ENCODE measurements around the gene STAP1.
"Not testable (repeated sequence)": the region's sequence is repeated elsewhere in the genome, so short reads cannot be mapped to it uniquely, and the experiment has no call there.

STAP1 gene

DNA sequence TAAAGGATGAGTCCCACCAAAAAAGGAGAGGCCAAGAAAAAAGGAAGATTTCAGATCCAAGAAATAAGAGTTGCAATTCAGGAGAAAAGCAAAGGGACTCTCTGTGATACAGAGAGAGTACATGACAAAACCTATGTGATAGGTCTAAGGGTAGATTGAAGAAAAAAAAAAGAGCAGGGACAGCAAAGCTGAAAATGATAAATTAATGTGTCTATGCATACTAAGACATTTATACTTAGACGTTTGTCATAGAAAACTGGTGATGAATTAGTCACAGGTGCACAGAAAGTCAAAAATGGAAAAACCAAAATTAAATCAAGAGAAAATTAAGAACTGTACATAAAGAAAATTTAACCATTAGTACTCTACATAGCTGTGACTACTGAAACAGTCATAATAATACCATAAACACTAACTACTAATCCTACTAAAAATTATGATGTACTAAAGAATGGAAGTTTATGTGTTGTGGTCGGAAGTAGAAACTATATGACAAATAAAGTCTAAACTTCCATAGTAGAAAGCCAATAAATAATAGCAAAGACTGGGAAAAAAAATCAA, 23.2 kb upstream of the STAP1 start:
- H3K9me3 ChIP-seq (ENCODE audit: control insufficient read depth, low read length): peaks cover 4% of the 10 kb centered on the region
- peaks cover 70% of the 10 kb centered on the region for H3K36me3 ChIP-seq (ENCODE audit: control insufficient read depth, insufficient read depth, low read length)
- H3K4me3 ChIP-seq (ENCODE audit: extremely low read depth, insufficient read depth, low read length, poor library complexity, severe bottlenecking): no peak overlapping the region
- no peaks in the 10 kb centered on the region for H3K4me1 ChIP-seq (ENCODE audit: control insufficient read depth, insufficient read depth, low read length, poor library complexity, severe bottlenecking)
- no peak overlapping the region for H3K27ac ChIP-seq (ENCODE audit: low read depth, low read length, severe bottlenecking)
- WGBS, 2 experiments (ENCODE audit: insufficient coverage in 2 of 2): no CpG with 5 or more reads among the region's 2 CpGs

- no peaks in the 10 kb centered on the region for H3K4me1 ChIP-seq (ENCODE audit: control insufficient read depth, insufficient read depth, low read length, poor library complexity, severe bottlenecking)
- WGBS, 2 experiments (ENCODE audit: insufficient coverage in 2 of 2): no CpG with 5 or more reads among the region's 1 CpG
- H3K9me3 ChIP-seq (ENCODE audit: control insufficient read depth, low read length): no peaks in the 10 kb centered on the region
- peaks cover 55% of the 10 kb centered on the region for H3K36me3 ChIP-seq (ENCODE audit: control insufficient read depth, insufficient read depth, low read length)
- no peak overlapping the region for H3K4me3 ChIP-seq (ENCODE audit: extremely low read depth, insufficient read depth, low read length, poor library complexity, severe bottlenecking)
- no peak overlapping the region for H3K27ac ChIP-seq (ENCODE audit: low read depth, low read length, severe bottlenecking)
These were observed 18.7 kb upstream of the STAP1 start for GRCh38 chr4:67539830-67540229.

DNA sequence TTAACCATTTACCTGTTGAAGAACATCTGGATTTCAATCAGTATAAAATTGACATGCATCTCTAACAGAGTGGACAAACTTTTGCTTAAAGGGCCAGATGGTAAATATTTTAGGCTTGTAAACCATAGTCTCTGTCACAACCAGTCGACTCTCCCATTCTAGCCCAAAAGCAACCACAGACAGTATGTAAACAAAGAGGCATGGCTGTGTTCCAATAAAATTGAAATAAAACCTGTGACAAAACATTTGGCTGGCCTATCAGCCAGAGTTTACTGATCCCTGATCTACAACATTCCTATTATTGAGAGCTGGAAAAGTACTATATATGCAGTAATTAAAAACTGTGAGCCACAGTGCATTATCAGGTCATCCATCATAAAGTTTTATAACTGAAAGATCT, 16.5 kb upstream of the STAP1 start:
- H3K36me3 ChIP-seq (ENCODE audit: control insufficient read depth, insufficient read depth, low read length): peaks cover 46% of the 10 kb centered on the region

DNA sequence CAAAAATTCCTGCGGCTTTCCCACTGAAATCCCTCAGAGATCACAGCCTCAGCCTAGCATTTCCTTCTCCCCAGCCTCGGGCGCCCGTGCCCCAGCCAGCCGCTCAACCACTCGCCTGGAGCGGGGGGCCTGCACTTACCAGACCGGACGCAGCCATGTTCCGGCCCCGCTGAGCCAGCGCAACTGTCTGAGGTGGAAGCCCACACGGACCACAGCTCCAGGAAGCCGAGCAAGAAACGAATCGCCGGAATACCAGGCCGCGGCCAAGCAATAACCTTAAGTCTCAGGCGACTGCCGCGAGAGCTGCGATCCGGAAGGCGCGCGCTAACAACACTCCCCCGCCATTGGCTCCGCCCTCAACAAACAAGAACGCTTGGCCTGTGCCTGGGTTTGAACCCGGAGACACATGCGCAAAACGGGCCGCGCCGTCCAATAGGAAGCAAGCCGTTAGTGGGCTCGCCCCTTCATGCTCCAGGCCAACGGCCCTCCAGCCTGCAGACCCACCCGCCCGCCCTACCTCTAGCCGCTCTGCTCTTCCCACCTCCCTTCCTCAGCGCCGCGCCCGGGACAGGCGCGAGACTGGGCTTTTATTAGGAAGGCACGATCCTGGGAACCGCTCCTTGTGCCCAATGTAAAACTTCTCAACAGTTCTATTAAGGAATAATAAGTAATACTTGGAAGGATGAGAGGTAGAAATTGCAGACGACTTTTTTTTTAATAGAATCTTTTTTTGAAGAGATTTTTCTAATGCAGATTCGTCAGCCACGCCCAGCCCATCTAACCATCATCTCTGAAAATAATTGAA, 13.1 kb upstream of the STAP1 start, which contains the start of gene CENPC:
Gene CENPC (minus strand): TSS at position 305 of the 805 bp plus-strand sequence. CDS start 148 bp downstream, at position 157.
- Histone ChIP-seq H3K27ac (ENCODE audit: low read depth, low read length, severe bottlenecking) (peak within 1 kb of the TSS; percentile 96), H3K4me1 (ENCODE audit: control insufficient read depth, insufficient read depth, low read length, poor library complexity, severe bottlenecking) (no peaks in the 10 kb centered on the region), H3K9me3 (ENCODE audit: control insufficient read depth, low read length) (no peaks in the 10 kb centered on the region), H3K36me3 (ENCODE audit: control insufficient read depth, insufficient read depth, low read length) (peaks cover 21% of the 10 kb centered on the region), H3K4me3 (ENCODE audit: extremely low read depth, insufficient read depth, low read length, poor library complexity, severe bottlenecking) (peak within 1 kb of the TSS; percentile 83)
- WGBS, 2 experiments (ENCODE audit: insufficient coverage in 2 of 2): 0 to 1% methylated on average over 30 to 36 of the region's 53 CpGs

More for the DNA sequence above, 16.5 kb upstream of the STAP1 start:
- Histone ChIP-seq H3K9me3 (ENCODE audit: control insufficient read depth, low read length) (no peaks in the 10 kb centered on the region), H3K27ac (ENCODE audit: low read depth, low read length, severe bottlenecking) (no peak overlapping the region), H3K4me1 (ENCODE audit: control insufficient read depth, insufficient read depth, low read length, poor library complexity, severe bottlenecking) (no peaks in the 10 kb centered on the region), H3K4me3 (ENCODE audit: extremely low read depth, insufficient read depth, low read length, poor library complexity, severe bottlenecking) (no peak overlapping the region)
- WGBS, 2 experiments (ENCODE audit: insufficient coverage in 2 of 2): no CpG with 5 or more reads among the region's 1 CpG

GRCh38 chr4:67546004-67546356, 12.5 kb upstream of the STAP1 start:
- no CpG with 5 or more reads among the region's 4 CpGs for WGBS, 2 experiments (ENCODE audit: insufficient coverage in 2 of 2)

GRCh38 chr4:67546971-67547370, 11.6 kb upstream of the STAP1 start:
- Histone ChIP-seq H3K4me1 (ENCODE audit: control insufficient read depth, insufficient read depth, low read length, poor library complexity, severe bottlenecking) (no peaks in the 10 kb centered on the region), H3K4me3 (ENCODE audit: extremely low read depth, insufficient read depth, low read length, poor library complexity, severe bottlenecking) (no peak overlapping the region), H3K9me3 (ENCODE audit: control insufficient read depth, low read length) (no peaks in the 10 kb centered on the region), H3K36me3 (ENCODE audit: control insufficient read depth, insufficient read depth, low read length) (peaks cover 13% of the 10 kb centered on the region), H3K27ac (ENCODE audit: low read depth, low read length, severe bottlenecking) (no peak overlapping the region)
- 100% methylated on average over 1 of the region's 4 CpGs; no CpG with 5 or more reads in 1 of the 2 experiments for WGBS, 2 experiments (ENCODE audit: insufficient coverage in 2 of 2)

More at GRCh38 chr4:67546004-67546356, 12.5 kb upstream of the STAP1 start:
- peaks cover 18% of the 10 kb centered on the region for H3K36me3 ChIP-seq (ENCODE audit: control insufficient read depth, insufficient read depth, low read length)
- no peak overlapping the region for H3K27ac ChIP-seq (ENCODE audit: low read depth, low read length, severe bottlenecking)
- peak overlapping the region; percentile 83 for H3K4me3 ChIP-seq (ENCODE audit: extremely low read depth, insufficient read depth, low read length, poor library complexity, severe bottlenecking)
- H3K9me3 ChIP-seq (ENCODE audit: control insufficient read depth, low read length): no peaks in the 10 kb centered on the region
- no peaks in the 10 kb centered on the region for H3K4me1 ChIP-seq (ENCODE audit: control insufficient read depth, insufficient read depth, low read length, poor library complexity, severe bottlenecking)

DNA sequence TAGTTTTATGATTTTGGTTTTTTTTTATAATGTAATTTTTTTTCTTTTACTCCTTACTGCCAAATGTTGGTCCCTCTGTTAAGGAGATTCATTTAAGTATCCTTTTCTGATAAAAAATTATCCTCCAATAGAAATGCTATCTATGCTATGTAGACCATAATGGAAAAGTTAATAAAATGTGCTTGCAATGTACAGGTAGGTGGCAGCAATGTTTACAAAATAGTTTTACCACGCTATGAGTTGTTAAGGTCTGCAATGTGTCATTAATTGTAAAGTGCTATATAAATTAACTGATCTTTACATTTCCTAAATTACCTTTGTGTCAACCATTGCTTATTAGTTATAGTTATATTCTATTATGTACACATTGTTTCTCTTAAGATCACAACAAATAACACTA, 9.4 kb upstream of the STAP1 start:
- Histone ChIP-seq H3K9me3 (ENCODE audit: control insufficient read depth, low read length) (no peaks in the 10 kb centered on the region), H3K4me3 (ENCODE audit: extremely low read depth, insufficient read depth, low read length, poor library complexity, severe bottlenecking) (no peak overlapping the region), H3K4me1 (ENCODE audit: control insufficient read depth, insufficient read depth, low read length, poor library complexity, severe bottlenecking) (no peaks in the 10 kb centered on the region), H3K27ac (ENCODE audit: low read depth, low read length, severe bottlenecking) (no peak overlapping the region), H3K36me3 (ENCODE audit: control insufficient read depth, insufficient read depth, low read length) (no peaks in the 10 kb centered on the region)
- no CpG with 5 or more reads among the region's 1 CpG for WGBS, 2 experiments (ENCODE audit: insufficient coverage in 2 of 2)

DNA sequence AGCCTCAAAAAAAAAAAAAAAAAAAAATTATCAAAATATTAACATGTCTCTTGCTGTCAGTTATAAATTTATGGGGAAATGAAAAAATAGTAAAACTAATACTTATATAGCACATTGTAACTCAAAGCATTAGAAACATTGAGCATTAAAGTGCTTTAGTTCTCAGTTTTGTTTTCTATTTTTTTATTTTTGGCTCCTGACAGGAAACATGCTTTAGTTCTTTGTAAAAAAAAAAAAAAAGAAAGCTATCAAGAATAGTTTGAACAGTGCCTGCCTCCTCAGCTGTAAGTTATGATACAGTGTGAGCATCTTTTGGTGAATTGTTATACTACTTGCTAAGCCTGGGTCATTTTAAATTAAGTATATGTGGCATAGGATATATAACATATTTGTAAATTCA, 8.1 kb upstream of the STAP1 start:
- H3K9me3 ChIP-seq (ENCODE audit: control insufficient read depth, low read length): no peaks in the 10 kb centered on the region
- no peaks in the 10 kb centered on the region for H3K36me3 ChIP-seq (ENCODE audit: control insufficient read depth, insufficient read depth, low read length)
- no peak overlapping the region for H3K4me3 ChIP-seq (ENCODE audit: extremely low read depth, insufficient read depth, low read length, poor library complexity, severe bottlenecking)
- no peak overlapping the region for H3K27ac ChIP-seq (ENCODE audit: low read depth, low read length, severe bottlenecking)
- H3K4me1 ChIP-seq (ENCODE audit: control insufficient read depth, insufficient read depth, low read length, poor library complexity, severe bottlenecking): no peaks in the 10 kb centered on the region

DNA sequence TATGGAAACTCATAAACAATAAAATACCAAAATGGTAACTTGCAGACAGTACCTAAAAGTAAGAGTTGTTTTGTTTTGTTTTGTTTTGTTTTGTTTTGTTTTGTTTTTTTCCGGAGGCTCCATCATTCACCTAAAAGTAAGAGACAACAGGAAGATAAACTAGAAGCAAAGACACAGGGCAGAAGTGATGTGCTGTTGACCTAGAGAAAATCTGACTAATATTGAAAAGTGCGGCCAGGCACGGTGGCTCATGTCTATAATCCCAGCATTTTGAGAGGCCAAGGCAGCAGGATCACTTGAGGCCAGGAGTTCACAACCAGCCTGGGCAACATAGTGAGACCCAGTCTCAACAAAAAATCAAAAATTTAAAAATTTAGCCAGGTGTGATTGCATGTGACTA, 7.7 kb upstream of the STAP1 start:
- Histone ChIP-seq H3K27ac (ENCODE audit: low read depth, low read length, severe bottlenecking) (no peak overlapping the region), H3K9me3 (ENCODE audit: control insufficient read depth, low read length) (no peaks in the 10 kb centered on the region), H3K36me3 (ENCODE audit: control insufficient read depth, insufficient read depth, low read length) (no peaks in the 10 kb centered on the region), H3K4me3 (ENCODE audit: extremely low read depth, insufficient read depth, low read length, poor library complexity, severe bottlenecking) (no peak overlapping the region), H3K4me1 (ENCODE audit: control insufficient read depth, insufficient read depth, low read length, poor library complexity, severe bottlenecking) (no peaks in the 10 kb centered on the region)
- 90 to 100% methylated on average over 2 to 3 of the region's 3 CpGs for WGBS, 2 experiments (ENCODE audit: insufficient coverage in 2 of 2)

DNA sequence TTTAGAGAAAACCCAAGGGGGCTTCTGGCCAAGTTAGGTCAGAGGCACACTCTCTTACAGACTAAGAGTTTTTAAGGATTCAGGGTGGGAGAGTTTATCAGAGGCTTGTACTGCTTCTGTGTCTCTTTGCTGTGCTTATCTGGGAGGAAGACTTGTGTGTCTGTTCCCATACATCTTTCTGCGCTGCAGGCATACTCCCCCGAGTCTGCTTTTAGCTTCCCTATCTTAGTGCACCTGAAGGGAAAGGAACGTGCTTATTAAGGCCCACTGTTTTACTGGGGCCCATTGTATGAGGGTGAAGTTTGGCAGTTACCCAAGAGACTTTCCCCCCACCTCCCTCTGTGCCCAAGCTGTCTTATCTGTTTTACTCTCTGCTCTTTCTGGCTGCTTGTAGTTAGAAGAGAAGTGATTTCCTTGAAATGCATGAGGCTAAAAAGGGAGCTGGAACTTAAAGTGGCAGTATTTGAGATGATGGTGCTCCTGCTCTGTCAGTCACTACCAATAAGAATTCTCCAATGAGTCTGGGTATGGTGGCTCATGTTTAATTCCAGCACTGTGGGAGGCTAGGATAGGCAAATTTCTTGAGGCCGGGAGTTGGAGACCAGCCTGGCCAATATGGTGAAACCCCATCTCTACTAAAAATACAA, 6.3 kb upstream of the STAP1 start:
- H3K36me3 ChIP-seq (ENCODE audit: control insufficient read depth, insufficient read depth, low read length); H3K27ac ChIP-seq (ENCODE audit: low read depth, low read length, severe bottlenecking); H3K9me3 ChIP-seq (ENCODE audit: control insufficient read depth, low read length); H3K4me3 ChIP-seq (ENCODE audit: extremely low read depth, insufficient read depth, low read length, poor library complexity, severe bottlenecking); H3K4me1 ChIP-seq (ENCODE audit: control insufficient read depth, insufficient read depth, low read length, poor library complexity, severe bottlenecking): not testable (repeated sequence)
- WGBS, 2 experiments (ENCODE audit: insufficient coverage in 2 of 2): 100% methylated on average over 1 of the region's 4 CpGs; no CpG with 5 or more reads in 1 of the 2 experiments

DNA sequence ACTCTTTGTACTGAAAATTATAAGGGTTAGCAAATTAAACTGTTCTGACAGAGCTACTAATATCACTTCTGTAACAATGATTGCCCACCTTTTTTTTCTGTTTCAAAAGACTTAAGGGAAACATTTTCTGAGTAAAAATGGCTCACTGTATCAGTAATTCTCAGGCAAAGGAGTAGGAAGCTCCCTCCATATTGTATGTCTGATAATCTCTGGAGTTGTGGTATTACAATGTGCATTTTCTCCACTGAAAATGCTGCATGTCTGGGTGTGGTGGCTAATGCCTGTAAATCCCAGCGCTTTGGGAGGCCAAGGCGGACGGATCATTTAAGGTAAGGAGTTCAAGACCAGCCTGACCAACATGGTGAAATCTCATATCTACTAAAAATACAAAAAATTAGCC, 4.4 kb upstream of the STAP1 start:
- 67% methylated on average over 1 of the region's 3 CpGs; no CpG with 5 or more reads in 1 of the 2 experiments for WGBS, 2 experiments (ENCODE audit: insufficient coverage in 2 of 2)
- Histone ChIP-seq H3K4me3 (ENCODE audit: extremely low read depth, insufficient read depth, low read length, poor library complexity, severe bottlenecking) (no peak overlapping the region), H3K4me1 (ENCODE audit: control insufficient read depth, insufficient read depth, low read length, poor library complexity, severe bottlenecking) (no peaks in the 10 kb centered on the region), H3K36me3 (ENCODE audit: control insufficient read depth, insufficient read depth, low read length) (no peaks in the 10 kb centered on the region), H3K9me3 (ENCODE audit: control insufficient read depth, low read length) (no peaks in the 10 kb centered on the region), H3K27ac (ENCODE audit: low read depth, low read length, severe bottlenecking) (no peak overlapping the region)
